ENCODE measurements around the gene SLC39A1.
"Not testable (repeated sequence)": the region's sequence is repeated elsewhere in the genome, so short reads cannot be mapped to it uniquely, and the experiment has no call there.

The SLC39A1 gene

GRCh38 chr1:153963030-153963849, at the start of gene SLC39A1:
TSS of gene SLC39A1 (minus strand) at chr1:153963537. CDS start at chr1:153962715, 822 bp downstream.
- DNase-seq (ENCODE audit: low spot score) = peak; percentile 89
- TF ChIP-seq CTCF (IDR thresholded peaks at IDR 0.05; ENCODE audit: extremely low read depth, missing control alignments) = no peak

GRCh38 chr1:154012543-154012942, 49.2 kb upstream of the SLC39A1 start:
- not testable (repeated sequence) for DNase-seq (ENCODE audit: low spot score)

- no peak for TF ChIP-seq CTCF (IDR thresholded peaks at IDR 0.05; ENCODE audit: extremely low read depth, missing control alignments)
- no peak for DNase-seq (ENCODE audit: low spot score)
These were observed 48.8 kb upstream of the SLC39A1 start for GRCh38 chr1:154012129-154012528.

- DNase-seq (ENCODE audit: low spot score) = no peak
- TF ChIP-seq CTCF (IDR thresholded peaks at IDR 0.05; ENCODE audit: extremely low read depth, missing control alignments) = no peak
These were observed 42.8 kb upstream of the SLC39A1 start for GRCh38 chr1:154006136-154006535.

- no peak for DNase-seq (ENCODE audit: low spot score)
- no peak for TF ChIP-seq CTCF (IDR thresholded peaks at IDR 0.05; ENCODE audit: extremely low read depth, missing control alignments)
These were observed 37.1 kb upstream of the SLC39A1 start for GRCh38 chr1:154000420-154000819.

- not testable (repeated sequence) for DNase-seq (ENCODE audit: low spot score)
These were observed 33.5 kb upstream of the SLC39A1 start for GRCh38 chr1:153996882-153997281.

GRCh38 chr1:153995640-153996039, 32.3 kb upstream of the SLC39A1 start:
- no peak for DNase-seq (ENCODE audit: low spot score)
- TF ChIP-seq CTCF (IDR thresholded peaks at IDR 0.05; ENCODE audit: extremely low read depth, missing control alignments) = no peak

GRCh38 chr1:153995202-153995601, 31.9 kb upstream of the SLC39A1 start:
- no peak for DNase-seq (ENCODE audit: low spot score)
- TF ChIP-seq CTCF (IDR thresholded peaks at IDR 0.05; ENCODE audit: extremely low read depth, missing control alignments) = no peak

All from GM20000 (cell line).